ENCODE data around the gene TRIM41.
"Not testable (repeated sequence)": the region's sequence is repeated elsewhere in the genome, so short reads cannot be mapped to it uniquely, and the experiment has no call there.

TRIM41 gene

GRCh38 chr5:181211208-181211607 lies 11.9 kb upstream of the TRIM41 start:
- DNase-seq (ENCODE audit: low read depth) = no peak

GRCh38 chr5:181212080-181212479 lies 11.0 kb upstream of the TRIM41 start:
- no peak for DNase-seq (ENCODE audit: low read depth)

GRCh38 chr5:181212934-181213333 lies 10.1 kb upstream of the TRIM41 start:
- DNase-seq (ENCODE audit: low read depth) = no peak

GRCh38 chr5:181214249-181214648 lies 8.8 kb upstream of the TRIM41 start:
- DNase-seq (ENCODE audit: low read depth) = not testable (repeated sequence)

GRCh38 chr5:181215997-181216989 lies 6.8 kb upstream of the TRIM41 start:
- no peak for DNase-seq (ENCODE audit: low read depth)

- no peak for DNase-seq (ENCODE audit: low read depth)
These were observed 5.8 kb upstream of the TRIM41 start for GRCh38 chr5:181217111-181217802.

- DNase-seq (ENCODE audit: low read depth) = no peak
These were observed 5.3 kb upstream of the TRIM41 start for GRCh38 chr5:181217803-181218062.

GRCh38 chr5:181218795-181219124 lies 4.3 kb upstream of the TRIM41 start:
- DNase-seq (ENCODE audit: low read depth) = no peak

GRCh38 chr5:181219262-181220177 lies 3.6 kb upstream of the TRIM41 start:
- DNase-seq (ENCODE audit: low read depth) = no peak

- DNase-seq (ENCODE audit: low read depth) = no peak
These were observed 2.9 kb upstream of the TRIM41 start for GRCh38 chr5:181220178-181220515.

GRCh38 chr5:181221105-181221791 lies 1.8 kb upstream of the TRIM41 start:
- DNase-seq (ENCODE audit: low read depth) = no peak

- peak; percentile 92 for DNase-seq (ENCODE audit: low read depth)
These were observed 1.1 kb upstream of the TRIM41 start for GRCh38 chr5:181221792-181222629.

GRCh38 chr5:181222630-181223057 lies 437 bp upstream of the TRIM41 start:
- DNase-seq (ENCODE audit: low read depth) = no peak

- DNase-seq (ENCODE audit: low read depth) = no peak
These were observed 778 bp downstream of the TRIM41 start for GRCh38 chr5:181223729-181224389.

- no peak for DNase-seq (ENCODE audit: low read depth)
These were observed 1.5 kb downstream of the TRIM41 start for GRCh38 chr5:181224390-181225229.

- no peak for DNase-seq (ENCODE audit: low read depth)
These were observed 6.9 kb downstream of the TRIM41 start for GRCh38 chr5:181229996-181230395.

- DNase-seq (ENCODE audit: low read depth) = no peak
These were observed 7.5 kb downstream of the TRIM41 start for GRCh38 chr5:181230551-181230950.

- DNase-seq (ENCODE audit: low read depth) = no peak
These were observed 8.4 kb downstream of the TRIM41 start for GRCh38 chr5:181231432-181231831.

GRCh38 chr5:181232593-181232992 lies 9.5 kb downstream of the TRIM41 start:
- no peak for DNase-seq (ENCODE audit: low read depth)

Measured in fibroblast of the conjunctiva (primary cell).